HEK293 (cell line): ENCODE measurements around the gene AGAP1.

Experiments used
- BCL11B ChIP-seq: fragments of 450-650 bp; formaldehyde crosslinking; IDR thresholded peaks from 2 replicates; pipeline ENCODE4 v1.5.1; 2016; ENCODE audit warnings: low read depth, missing biosample characterization, missing genetic modification characterization
- BCL6B ChIP-seq: fragments of 450-650 bp; formaldehyde crosslinking; IDR thresholded peaks from 2 replicates; pipeline ENCODE4 v1.5.1; 2017; ENCODE audit warnings: missing biosample characterization, missing genetic modification characterization
- CTCF ChIP-seq: fragments of 450-650 bp; formaldehyde crosslinking; IDR thresholded peaks from 2 replicates; pipeline ENCODE4 v1.5.1; 2016; ENCODE audit warnings: missing biosample characterization, missing genetic modification characterization
- KLF17 ChIP-seq: fragments of 450-650 bp; formaldehyde crosslinking; IDR thresholded peaks from 2 replicates; pipeline ENCODE4 v1.5.1; 2016; ENCODE audit warnings: missing biosample characterization, missing genetic modification characterization
- SCRT1 ChIP-seq: fragments of 450-650 bp; formaldehyde crosslinking; IDR thresholded peaks from 2 replicates; pipeline ENCODE4 v1.5.1; 2016; ENCODE audit warnings: missing biosample characterization, missing genetic modification characterization, borderline replicate concordance
- TRIM28 ChIP-seq: IDR thresholded peaks from 2 replicates; pipeline ENCODE4 v1.6.1; 2011; ENCODE audit warnings: low read length, control low read depth, borderline replicate concordance
- YY1 ChIP-seq: fragments of 450-650 bp; formaldehyde crosslinking; IDR thresholded peaks from 2 replicates; pipeline ENCODE4 v1.5.1; 2018; ENCODE audit warnings: missing biosample characterization, missing genetic modification characterization
- ZBTB17 ChIP-seq: fragments of 450-650 bp; formaldehyde crosslinking; IDR thresholded peaks from 2 replicates; pipeline ENCODE4 v1.5.1; 2016; ENCODE audit warnings: missing biosample characterization, missing genetic modification characterization
- ZBTB7A ChIP-seq: fragments of 450-650 bp; formaldehyde crosslinking; IDR thresholded peaks from 2 replicates; pipeline ENCODE4 v1.5.1; 2016; ENCODE audit warnings: low read depth, missing biosample characterization, missing genetic modification characterization
- ZFP37 ChIP-seq: fragments of 450-650 bp; formaldehyde crosslinking; IDR thresholded peaks from 2 replicates; pipeline ENCODE4 v1.5.1; 2016; ENCODE audit warnings: missing biosample characterization, missing genetic modification characterization
- ZNF394 ChIP-seq: fragments of 450-650 bp; formaldehyde crosslinking; IDR thresholded peaks from 2 replicates; pipeline ENCODE4 v1.5.1; 2016; ENCODE audit warnings: missing biosample characterization, missing genetic modification characterization, mild to moderate bottlenecking, moderate library complexity, borderline replicate concordance
- ZNF426 ChIP-seq: fragments of 450-650 bp; formaldehyde crosslinking; IDR thresholded peaks from 2 replicates; pipeline ENCODE4 v1.5.1; 2017; ENCODE audit warnings: missing biosample characterization, missing genetic modification characterization, mild to moderate bottlenecking, inconsistent platforms, moderate library complexity

GRCh38 chr2:235848946-235849345, 355.1 kb downstream of the AGAP1 start:
- no peak for TF ChIP-seq CTCF (tag by site-specific recombination)
- no peak for TF ChIP-seq ZBTB7A
- TF ChIP-seq SCRT1 (tag by site-specific recombination) = no peak
- TF ChIP-seq BCL11B = no peak
- TF ChIP-seq ZNF426 (tag by site-specific recombination) = no peak
- TF ChIP-seq YY1 = no peak
- TF ChIP-seq ZBTB17 (tag by site-specific recombination) = no peak
- TF ChIP-seq ZFP37 (tag by site-specific recombination) = no peak
- no peak for TF ChIP-seq BCL6B (tag by site-specific recombination)
- no peak for TF ChIP-seq ZNF394 (tag by site-specific recombination)
- no peak for TF ChIP-seq KLF17 (tag by site-specific recombination)
- TF ChIP-seq TRIM28 = no peak
